WTC11 (cell line): ENCODE results near the gene PTPRG. TPM values are rescaled to one million over a fixed set of nuclear protein-coding genes. Genes with fewer than 3 reads are reported as not detected.

Experiments used
- ATAC-seq: fragments of 200-7000 bp; cut with Tn5 transposase; 2 replicates; pipeline ENCODE4 v1.10.0; 2021; ENCODE audit warnings: mild to moderate bottlenecking, moderate library complexity
- CTCF ChIA-PET: fragments of 300-600 bp; sonication (Branson Sonifier 250); formaldehyde crosslinking; loops from one replicate; lab custom pipeline; 2021; ENCODE audit warnings: antibody characterized with exemption; lab: Charles Lee
- POLR2A ChIA-PET: fragments of 350-600 bp; sonication (Branson Sonifier 250); formaldehyde crosslinking; loops from one replicate; lab custom pipeline; 2021; ENCODE audit warnings: antibody characterized with exemption; lab: Charles Lee
- DNase-seq: peaks from one replicate; pipeline ENCODE4 v3.0.0; 2021; ENCODE audit warnings: low spot score
- H3K27ac Mint-ChIP-seq: 2 replicates; pipeline ENCODE4 v1.8.0; 2021; ENCODE audit warnings: mixed read lengths
- H3K27me3 Mint-ChIP-seq: 2 replicates; pipeline ENCODE4 v1.8.0; 2021; ENCODE audit warnings: low read depth, mild to moderate bottlenecking, moderate library complexity, mixed read lengths
- H3K36me3 Mint-ChIP-seq: 2 replicates; pipeline ENCODE4 v1.8.0; 2021; ENCODE audit warnings: mixed read lengths
- H3K4me1 Mint-ChIP-seq: 2 replicates; pipeline ENCODE4 v1.8.0; 2022; ENCODE audit warnings: mixed read lengths
- H3K4me3 Mint-ChIP-seq: 2 replicates; pipeline ENCODE4 v1.8.0; 2021; ENCODE audit warnings: mild to moderate bottlenecking, moderate library complexity, mixed read lengths
- H3K9me3 Mint-ChIP-seq: 2 replicates; pipeline ENCODE4 v1.8.0; 2021; ENCODE audit warnings: mixed read lengths
- ATF2 ChIP-seq: sonication (generic); formaldehyde crosslinking; IDR thresholded peaks from 2 replicates; pipeline ENCODE4 v1.8.1; 2022; ENCODE audit warnings: low read depth, missing genetic modification reagents, borderline replicate concordance
- ATF6 ChIP-seq: sonication (generic); formaldehyde crosslinking; IDR thresholded peaks from 2 replicates; pipeline ENCODE4 v1.8.1; 2023; ENCODE audit warnings: mild to moderate bottlenecking, missing genetic modification reagents
- CREB1 ChIP-seq: sonication (generic); formaldehyde crosslinking; IDR thresholded peaks from 2 replicates; pipeline ENCODE4 v1.8.0; 2023; ENCODE audit warnings: mild to moderate bottlenecking, missing genetic modification reagents
- ERG ChIP-seq: fragments of 250-450 bp; sonication (Bioruptor Pico); IDR thresholded peaks from 2 replicates; pipeline ENCODE4 v1.8.0; 2021; ENCODE audit warnings: mild to moderate bottlenecking
- FOXJ3 ChIP-seq: sonication (generic); formaldehyde crosslinking; IDR thresholded peaks from 2 replicates; pipeline ENCODE4 v1.9.0; 2021; ENCODE audit warnings: missing genetic modification reagents, mild to moderate bottlenecking, borderline replicate concordance
- FOXK1 ChIP-seq: sonication (generic); formaldehyde crosslinking; IDR thresholded peaks from 2 replicates; pipeline ENCODE4 v1.8.0; 2022; ENCODE audit warnings: mild to moderate bottlenecking, moderate library complexity, missing genetic modification reagents
- JAZF1 ChIP-seq: fragments of 250-450 bp; sonication (Bioruptor Pico); IDR thresholded peaks from 2 replicates; pipeline ENCODE4 v1.9.0; 2021; ENCODE audit warnings: moderate library complexity, mild to moderate bottlenecking, inconsistent platforms
- NR1H2 ChIP-seq: sonication (generic); formaldehyde crosslinking; IDR thresholded peaks from 2 replicates; pipeline ENCODE4 v1.9.0; 2021; ENCODE audit warnings: mild to moderate bottlenecking, moderate library complexity, missing genetic modification reagents
- NR2C2 ChIP-seq: sonication (generic); formaldehyde crosslinking; IDR thresholded peaks from 2 replicates; pipeline ENCODE4 v1.8.0; 2022; ENCODE audit warnings: mild to moderate bottlenecking, missing genetic modification reagents
- RELA ChIP-seq: sonication (generic); formaldehyde crosslinking; IDR thresholded peaks from 2 replicates; pipeline ENCODE4 v1.8.1; 2022; ENCODE audit warnings: missing genetic modification reagents, mild to moderate bottlenecking, borderline replicate concordance
- SMAD3 ChIP-seq: sonication (generic); formaldehyde crosslinking; IDR thresholded peaks from 2 replicates; pipeline ENCODE4 v1.8.0; 2022; ENCODE audit warnings: missing genetic modification reagents, mild to moderate bottlenecking, borderline replicate concordance
- TCF7 ChIP-seq: sonication (generic); formaldehyde crosslinking; IDR thresholded peaks from 2 replicates; pipeline ENCODE4 v1.8.0; 2022; ENCODE audit warnings: mild to moderate bottlenecking, low read depth, missing genetic modification reagents, moderate library complexity
- TP53 ChIP-seq: sonication (generic); formaldehyde crosslinking; IDR thresholded peaks from 2 replicates; pipeline ENCODE4 v1.8.1; 2023; ENCODE audit warnings: mild to moderate bottlenecking, missing genetic modification reagents
- ZBTB21 ChIP-seq: sonication (generic); formaldehyde crosslinking; IDR thresholded peaks from 2 replicates; pipeline ENCODE4 v1.8.1; 2023; ENCODE audit warnings: mild to moderate bottlenecking, missing genetic modification reagents, borderline replicate concordance
- ZNF232 ChIP-seq: sonication (generic); formaldehyde crosslinking; IDR thresholded peaks from 2 replicates; pipeline ENCODE4 v1.8.0; 2022; ENCODE audit warnings: mild to moderate bottlenecking, missing genetic modification reagents
- total RNA-seq: library from RNA; stranded (reverse); gene quantifications from 3 replicates; pipeline ENCODE4 v1.2.3, GENCODE V29; 2021
- TF ChIP-seq, protein P1 (sequence below): sonication (generic); formaldehyde crosslinking; IDR thresholded peaks from 2 replicates; pipeline ENCODE4 v1.8.1; 2022; ENCODE audit warnings: missing genetic modification reagents, borderline replicate concordance

Gene PTPRG
- total RNA-seq, 1 experiment from 2014 or later, result 106 TPM

- TF ChIP-seq NR2C2 (CRISPR knock-in tag) (no peak), ERG (CRISPR knock-in tag) (no peak), TP53 (CRISPR knock-in tag) (no peak), ATF2 (CRISPR knock-in tag) (no peak), JAZF1 (CRISPR knock-in tag) (no peak), FOXK1 (CRISPR knock-in tag) (no peak)
- TF ChIP-seq, protein P1, sequence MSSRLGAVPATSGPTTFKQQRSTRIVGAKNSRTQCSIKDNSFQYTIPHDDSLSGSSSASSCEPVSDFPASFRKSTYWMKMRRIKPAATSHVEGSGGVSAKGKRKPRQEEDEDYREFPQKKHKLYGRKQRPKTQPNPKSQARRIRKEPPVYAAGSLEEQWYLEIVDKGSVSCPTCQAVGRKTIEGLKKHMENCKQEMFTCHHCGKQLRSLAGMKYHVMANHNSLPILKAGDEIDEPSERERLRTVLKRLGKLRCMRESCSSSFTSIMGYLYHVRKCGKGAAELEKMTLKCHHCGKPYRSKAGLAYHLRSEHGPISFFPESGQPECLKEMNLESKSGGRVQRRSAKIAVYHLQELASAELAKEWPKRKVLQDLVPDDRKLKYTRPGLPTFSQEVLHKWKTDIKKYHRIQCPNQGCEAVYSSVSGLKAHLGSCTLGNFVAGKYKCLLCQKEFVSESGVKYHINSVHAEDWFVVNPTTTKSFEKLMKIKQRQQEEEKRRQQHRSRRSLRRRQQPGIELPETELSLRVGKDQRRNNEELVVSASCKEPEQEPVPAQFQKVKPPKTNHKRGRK (CRISPR knock-in tag), result no peak
Measured at GRCh38 chr3:61890586-61890985, 329.2 kb downstream of the PTPRG start (continued).

- DNase-seq (no peak), ATAC-seq (no peak)
- Mint-ChIP-seq H3K4me3 (no peak overlapping the region), H3K4me1 (peaks cover 86% of the 10 kb centered on the region), H3K27ac (no peak overlapping the region), H3K9me3 (no peaks in the 10 kb centered on the region), H3K36me3 (no peaks in the 10 kb centered on the region)
- ChIA-PET POLR2A (no interaction called here), CTCF (no interaction called here)
- TF ChIP-seq ZNF232, result no peak
- no peak for TF ChIP-seq NR1H2 (CRISPR knock-in tag)
- TF ChIP-seq ATF6 (CRISPR knock-in tag), result no peak
- TF ChIP-seq TCF7 (CRISPR knock-in tag), result no peak
- no peak for TF ChIP-seq SMAD3
- no peak for TF ChIP-seq RELA (CRISPR knock-in tag)
- TF ChIP-seq FOXJ3 (CRISPR knock-in tag), result no peak
- no peak for TF ChIP-seq ZBTB21
- no peak for TF ChIP-seq ATF2 (CRISPR knock-in tag)
- no peak for TF ChIP-seq CREB1 (CRISPR knock-in tag)
- TF ChIP-seq, all 79 proteins: peak for 0
- no peaks in the 10 kb centered on the region for H3K27me3 Mint-ChIP-seq
Measured at GRCh38 chr3:61892891-61893290, 331.5 kb downstream of the PTPRG start.
